K562 (cell line): ENCODE results near the gene POMP. TPM values are rescaled to one million over a fixed set of nuclear protein-coding genes. Genes with fewer than 3 reads are reported as not detected.

ENCODE experiments used
- CBFB ChIP-seq: sonication (generic); formaldehyde crosslinking; IDR thresholded peaks from 2 replicates; pipeline ENCODE4 v1.4.0; 2020; ENCODE audit warnings: mild to moderate bottlenecking, missing genetic modification reagents
- CBX2 ChIP-seq: fragments of 200-600 bp; sonication (generic); IDR thresholded peaks from one replicate; pipeline ENCODE4 v1.6.1; 2012; ENCODE audit warnings: mild to moderate bottlenecking, low read length, inconsistent platforms; ENCODE audit not compliant: insufficient read depth, poor library complexity, severe bottlenecking
- GTF2A2 ChIP-seq: IDR thresholded peaks from 2 replicates; pipeline ENCODE4 v1.6.1; 2016; ENCODE audit warnings: mild to moderate bottlenecking, missing genetic modification characterization, missing compliant biosample characterization
- HDGF ChIP-seq: fragments of 450-650 bp; IDR thresholded peaks from 2 replicates; pipeline ENCODE4 v1.6.1; 2016
- JUN ChIP-seq, 2 experiments: sonication (generic) in 1 of 2; formaldehyde crosslinking in 1 of 2; IDR thresholded peaks; 2 replicates each; pipeline versions ENCODE4 v1.6.1 to v1.8.0; 2012 to 2022; ENCODE audit warnings: borderline replicate concordance in 2 of 2, mild to moderate bottlenecking in 2 of 2, improper control_type of control experiment in 1 of 2, low read depth in 1 of 2, low read length in 1 of 2, missing genetic modification reagents in 1 of 2
- MTA2 ChIP-seq: fragments of 450-650 bp; IDR thresholded peaks from 2 replicates; pipeline ENCODE4 v1.6.1; 2016; ENCODE audit warnings: low read depth
- PTRF ChIP-seq: fragments of 450-650 bp; IDR thresholded peaks from 2 replicates; pipeline ENCODE4 v1.6.1; 2016; ENCODE audit warnings: mild to moderate bottlenecking, missing genetic modification characterization, missing compliant biosample characterization
- RAD21 ChIP-seq, 2 experiments: fragments of 250-450 bp in 1 of 2; fragments of 450-650 bp in 1 of 2; sonication (Bioruptor Pico) in 1 of 2; formaldehyde crosslinking in 1 of 2; IDR thresholded peaks in 1 of 2; conservative IDR thresholded peaks in 1 of 2; 2 replicates each; pipeline versions ENCODE4 v1.4.0 to v1.8.0; 2020 to 2022; ENCODE audit warnings: mild to moderate bottlenecking in 2 of 2, moderate library complexity in 1 of 2
- RBM39 ChIP-seq: fragments of 200-400 bp; formaldehyde crosslinking; optimal IDR thresholded peaks from 2 replicates; pipeline ENCODE3; 2018; ENCODE audit warnings: low read depth, low read length
- SIRT6 ChIP-seq: IDR thresholded peaks from one replicate; pipeline ENCODE4 v1.6.1; 2012; ENCODE audit warnings: low read depth, mild to moderate bottlenecking, control low read depth, inconsistent platforms, low read length, moderate library complexity
- STAT5B ChIP-seq: fragments of 250-450 bp; sonication (Bioruptor Pico); IDR thresholded peaks from 2 replicates; pipeline ENCODE4 v1.8.0; 2021; ENCODE audit warnings: mild to moderate bottlenecking, inconsistent platforms
- TAF1 ChIP-seq: IDR thresholded peaks from 2 replicates; pipeline ENCODE4 v1.6.1; 2011; ENCODE audit warnings: mild to moderate bottlenecking, low read length, moderate library complexity; ENCODE audit not compliant: insufficient read depth, control insufficient read depth, severe bottlenecking; ENCODE audit errors: extremely low read depth
- TBL1XR1 ChIP-seq, 2 experiments: IDR thresholded peaks; 2 replicates each; pipeline ENCODE4 v1.6.1; 2012; ENCODE audit warnings: improper control_type of control experiment in 2 of 2, low read length in 2 of 2, mild to moderate bottlenecking in 1 of 2
- ZNF23 ChIP-seq: fragments of 250-450 bp; sonication (Bioruptor Pico); IDR thresholded peaks from 2 replicates; pipeline ENCODE4 v1.4.0; 2020; ENCODE audit warnings: mild to moderate bottlenecking
- ZNF668 ChIP-seq: fragments of 250-450 bp; sonication (Bioruptor Pico); IDR thresholded peaks from 2 replicates; pipeline ENCODE4 v1.8.0; 2022; ENCODE audit warnings: mild to moderate bottlenecking, inconsistent platforms
- ZNF780A ChIP-seq: fragments of 250-450 bp; sonication (Bioruptor Pico); IDR thresholded peaks from 2 replicates; pipeline ENCODE4 v1.5.0; 2021; ENCODE audit warnings: mild to moderate bottlenecking
- polyA plus RNA-seq, 8 experiments: library from polyadenylated mRNA; depleted of rRNA in 4 of 8; stranded (reverse) in 5 of 8; unstranded in 3 of 8; fragments of >200 nt; fragmentation: Nextera tagmentation in 2 of 8; fragmentation: Illumina TruSeq in 1 of 8; extraction: Ambion mirVana in 2 of 8; extraction: Trizol in 1 of 8; gene quantifications; 2 replicates each; pipeline versions ENCODE4 v1.2.1 to v1.2.3, GENCODE V29; 2011 to 2014; ENCODE audit warnings: inconsistent platforms in 1 of 8, missing spikeins in 1 of 8
- total RNA-seq, 7 experiments: library from RNA; depleted of rRNA in 6 of 7; stranded (reverse); fragments of >200 nt in 6 of 7; fragmentation: Illumina TruSeq in 2 of 7; extraction: Trizol in 2 of 7; gene quantifications; 2 replicates each; pipeline versions ENCODE4 v1.2.1 to v1.2.3, GENCODE V29; 2011 to 2021; ENCODE audit warnings: low replicate concordance in 1 of 7
- TF ChIP-seq, protein P1 (sequence below), 2 experiments: fragments of 200-800 bp in 1 of 2; sonication (Bioruptor generic) in 1 of 2; sonication (generic) in 1 of 2; formaldehyde crosslinking in 1 of 2; IDR thresholded peaks in 1 of 2; conservative IDR thresholded peaks in 1 of 2; 2 replicates each; pipeline versions ENCODE4 v1.5.0 to v1.6.1; 2016 to 2020; ENCODE audit warnings: missing compliant biosample characterization in 1 of 2, missing genetic modification characterization in 1 of 2, missing genetic modification reagents in 1 of 2
- TF ChIP-seq, protein P2 (sequence below): fragments of 250-450 bp; sonication (Bioruptor Pico); IDR thresholded peaks from 2 replicates; pipeline ENCODE4 v1.4.0; 2020; ENCODE audit warnings: mild to moderate bottlenecking, moderate library complexity, borderline replicate concordance
- TF ChIP-seq, protein P3 (sequence below): sonication (generic); formaldehyde crosslinking; IDR thresholded peaks from 2 replicates; pipeline ENCODE4 v1.8.1; 2023; ENCODE audit warnings: mild to moderate bottlenecking, missing genetic modification reagents
- TF ChIP-seq, protein P4 (sequence below): fragments of 250-450 bp; sonication (Bioruptor Pico); IDR thresholded peaks from 2 replicates; pipeline ENCODE4 v1.4.0; 2020

The POMP gene
- total and polyA plus RNA-seq, 9 of the 15 experiments (the other 6 are each of a cell fraction or from before 2014, with no cell fraction given), result 69.2 to 647 (median 118) TPM

DNA sequence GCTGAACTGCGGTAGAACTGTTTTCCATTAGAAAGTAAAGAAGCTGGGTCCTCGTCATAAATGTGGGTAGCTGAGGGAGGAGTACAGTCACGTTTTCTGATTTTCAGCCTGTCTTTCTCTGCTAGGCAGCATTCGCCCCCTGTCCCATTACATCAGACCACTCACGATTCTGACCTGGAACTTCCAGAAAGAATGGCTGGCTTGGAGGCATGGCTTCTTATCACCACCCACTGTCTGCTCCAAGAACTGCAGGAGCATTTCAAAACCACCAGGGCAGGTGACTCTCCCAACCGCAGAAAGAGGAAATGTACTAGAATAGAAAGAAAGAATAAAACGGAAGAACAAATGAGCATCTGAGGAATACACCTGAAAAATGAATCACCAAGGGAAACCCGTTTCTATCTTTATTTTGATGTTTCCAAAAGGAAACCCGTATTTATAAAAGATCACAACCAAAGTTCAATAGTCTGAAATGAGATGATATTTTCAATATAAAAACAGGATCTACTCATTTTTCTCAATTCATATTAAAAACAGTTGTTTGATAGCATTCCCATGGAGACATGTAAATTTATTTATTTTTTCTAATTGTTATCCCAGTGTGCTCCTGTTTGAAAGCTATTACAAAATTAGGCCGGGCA lies 22.1 kb upstream of the POMP start (continued):
- peak; percentile 82 to 92 for TF ChIP-seq RAD21 (CRISPR knock-in tag; conservative IDR thresholded peaks at IDR 0.05 in 1 of 2, IDR thresholded peaks at IDR 0.05 in 1 of 2)
- TF ChIP-seq CBFB, result no peak
- TF ChIP-seq ZNF23 (CRISPR knock-in tag), result no peak
- no peak for TF ChIP-seq RBM39
- no peak for TF ChIP-seq STAT5B (CRISPR knock-in tag)
- TF ChIP-seq, protein P1, sequence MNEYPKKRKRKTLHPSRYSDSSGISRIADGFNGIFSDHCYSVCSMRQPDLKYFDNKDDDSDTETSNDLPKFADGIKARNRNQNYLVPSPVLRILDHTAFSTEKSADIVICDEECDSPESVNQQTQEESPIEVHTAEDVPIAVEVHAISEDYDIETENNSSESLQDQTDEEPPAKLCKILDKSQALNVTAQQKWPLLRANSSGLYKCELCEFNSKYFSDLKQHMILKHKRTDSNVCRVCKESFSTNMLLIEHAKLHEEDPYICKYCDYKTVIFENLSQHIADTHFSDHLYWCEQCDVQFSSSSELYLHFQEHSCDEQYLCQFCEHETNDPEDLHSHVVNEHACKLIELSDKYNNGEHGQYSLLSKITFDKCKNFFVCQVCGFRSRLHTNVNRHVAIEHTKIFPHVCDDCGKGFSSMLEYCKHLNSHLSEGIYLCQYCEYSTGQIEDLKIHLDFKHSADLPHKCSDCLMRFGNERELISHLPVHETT (CRISPR knock-in tag; conservative IDR thresholded peaks at IDR 0.05 in 1 of 2, IDR thresholded peaks at IDR 0.05 in 1 of 2), result no peak
- TF ChIP-seq HDGF, result no peak
- TF ChIP-seq, protein P2, sequence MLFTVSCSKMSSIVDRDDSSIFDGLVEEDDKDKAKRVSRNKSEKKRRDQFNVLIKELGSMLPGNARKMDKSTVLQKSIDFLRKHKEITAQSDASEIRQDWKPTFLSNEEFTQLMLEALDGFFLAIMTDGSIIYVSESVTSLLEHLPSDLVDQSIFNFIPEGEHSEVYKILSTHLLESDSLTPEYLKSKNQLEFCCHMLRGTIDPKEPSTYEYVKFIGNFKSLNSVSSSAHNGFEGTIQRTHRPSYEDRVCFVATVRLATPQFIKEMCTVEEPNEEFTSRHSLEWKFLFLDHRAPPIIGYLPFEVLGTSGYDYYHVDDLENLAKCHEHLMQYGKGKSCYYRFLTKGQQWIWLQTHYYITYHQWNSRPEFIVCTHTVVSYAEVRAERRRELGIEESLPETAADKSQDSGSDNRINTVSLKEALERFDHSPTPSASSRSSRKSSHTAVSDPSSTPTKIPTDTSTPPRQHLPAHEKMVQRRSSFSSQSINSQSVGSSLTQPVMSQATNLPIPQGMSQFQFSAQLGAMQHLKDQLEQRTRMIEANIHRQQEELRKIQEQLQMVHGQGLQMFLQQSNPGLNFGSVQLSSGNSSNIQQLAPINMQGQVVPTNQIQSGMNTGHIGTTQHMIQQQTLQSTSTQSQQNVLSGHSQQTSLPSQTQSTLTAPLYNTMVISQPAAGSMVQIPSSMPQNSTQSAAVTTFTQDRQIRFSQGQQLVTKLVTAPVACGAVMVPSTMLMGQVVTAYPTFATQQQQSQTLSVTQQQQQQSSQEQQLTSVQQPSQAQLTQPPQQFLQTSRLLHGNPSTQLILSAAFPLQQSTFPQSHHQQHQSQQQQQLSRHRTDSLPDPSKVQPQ (CRISPR knock-in tag), result no peak
- TF ChIP-seq, protein P3, sequence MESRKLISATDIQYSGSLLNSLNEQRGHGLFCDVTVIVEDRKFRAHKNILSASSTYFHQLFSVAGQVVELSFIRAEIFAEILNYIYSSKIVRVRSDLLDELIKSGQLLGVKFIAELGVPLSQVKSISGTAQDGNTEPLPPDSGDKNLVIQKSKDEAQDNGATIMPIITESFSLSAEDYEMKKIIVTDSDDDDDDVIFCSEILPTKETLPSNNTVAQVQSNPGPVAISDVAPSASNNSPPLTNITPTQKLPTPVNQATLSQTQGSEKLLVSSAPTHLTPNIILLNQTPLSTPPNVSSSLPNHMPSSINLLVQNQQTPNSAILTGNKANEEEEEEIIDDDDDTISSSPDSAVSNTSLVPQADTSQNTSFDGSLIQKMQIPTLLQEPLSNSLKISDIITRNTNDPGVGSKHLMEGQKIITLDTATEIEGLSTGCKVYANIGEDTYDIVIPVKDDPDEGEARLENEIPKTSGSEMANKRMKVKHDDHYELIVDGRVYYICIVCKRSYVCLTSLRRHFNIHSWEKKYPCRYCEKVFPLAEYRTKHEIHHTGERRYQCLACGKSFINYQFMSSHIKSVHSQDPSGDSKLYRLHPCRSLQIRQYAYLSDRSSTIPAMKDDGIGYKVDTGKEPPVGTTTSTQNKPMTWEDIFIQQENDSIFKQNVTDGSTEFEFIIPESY (CRISPR knock-in tag), result no peak
- TF ChIP-seq MTA2, result no peak
- no peak for TF ChIP-seq PTRF (tag)
- 0 out of 2 replicates have a peak, but pooled peaks have one; percentile 9 for TF ChIP-seq JUN (IDR thresholded peaks at IDR 0.05; ENCODE audit: borderline replicate concordance, low read depth, low read length)
- no peak for TF ChIP-seq JUN (CRISPR knock-in tag; IDR thresholded peaks at IDR 0.05; ENCODE audit: borderline replicate concordance)
- TF ChIP-seq, protein P4, sequence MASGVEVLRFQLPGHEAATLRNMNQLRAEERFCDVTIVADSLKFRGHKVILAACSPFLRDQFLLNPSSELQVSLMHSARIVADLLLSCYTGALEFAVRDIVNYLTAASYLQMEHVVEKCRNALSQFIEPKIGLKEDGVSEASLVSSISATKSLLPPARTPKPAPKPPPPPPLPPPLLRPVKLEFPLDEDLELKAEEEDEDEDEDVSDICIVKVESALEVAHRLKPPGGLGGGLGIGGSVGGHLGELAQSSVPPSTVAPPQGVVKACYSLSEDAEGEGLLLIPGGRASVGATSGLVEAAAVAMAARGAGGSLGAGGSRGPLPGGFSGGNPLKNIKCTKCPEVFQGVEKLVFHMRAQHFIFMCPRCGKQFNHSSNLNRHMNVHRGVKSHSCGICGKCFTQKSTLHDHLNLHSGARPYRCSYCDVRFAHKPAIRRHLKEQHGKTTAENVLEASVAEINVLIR (CRISPR knock-in tag), result no peak
- no peak for TF ChIP-seq TBL1XR1 (IDR thresholded peaks at IDR 0.05; ENCODE audit: low read length in 2 of 2)
- TF ChIP-seq TAF1, result no peak
- no peak for TF ChIP-seq ZNF780A
- TF ChIP-seq CBX2, result no peak
- no peak for TF ChIP-seq ZNF668 (CRISPR knock-in tag)
- no peak for TF ChIP-seq SIRT6
- no peak for TF ChIP-seq GTF2A2 (tag)
